ENCODE data around the gene PTBP1.
"Not testable (repeated sequence)": the region's sequence is repeated elsewhere in the genome, so short reads cannot be mapped to it uniquely, and the experiment has no call there.

Gene PTBP1

GRCh38 chr19:827710-828321 lies 30.6 kb downstream of the PTBP1 start, which contains the start of gene AZU1:
Gene AZU1 (plus strand): TSS chr19:827837. CDS start chr19:827847, 10 bp downstream.
- DNase-seq (ENCODE audit: low spot score), result no peak

- no peak for DNase-seq (ENCODE audit: low spot score)
Measured at GRCh38 chr19:829129-829758, 32.0 kb downstream of the PTBP1 start.

- DNase-seq (ENCODE audit: low spot score), result no peak
Measured at GRCh38 chr19:831407-832369, 34.4 kb downstream of the PTBP1 start.

- DNase-seq (ENCODE audit: low spot score), result no peak
Measured at GRCh38 chr19:834216-834615, 37.0 kb downstream of the PTBP1 start.

- no peak for DNase-seq (ENCODE audit: low spot score)
Measured at GRCh38 chr19:835210-835810, 38.1 kb downstream of the PTBP1 start.

GRCh38 chr19:840519-841206 lies 43.4 kb downstream of the PTBP1 start, which contains the start of gene PRTN3:
Gene PRTN3 (plus strand): TSS chr19:840999. CDS start chr19:841009, 10 bp downstream.
- DNase-seq (ENCODE audit: low spot score), result no peak

GRCh38 chr19:842802-843179 lies 45.5 kb downstream of the PTBP1 start:
- not testable (repeated sequence) for DNase-seq (ENCODE audit: low spot score)

GRCh38 chr19:843180-843835 lies 46.1 kb downstream of the PTBP1 start:
- DNase-seq (ENCODE audit: low spot score), result no peak

- no peak for DNase-seq (ENCODE audit: low spot score)
Measured at GRCh38 chr19:843836-844545, 46.7 kb downstream of the PTBP1 start.

GRCh38 chr19:844546-844971 lies 47.3 kb downstream of the PTBP1 start:
- DNase-seq (ENCODE audit: low spot score), result no peak

GRCh38 chr19:845707-846521 lies 48.7 kb downstream of the PTBP1 start:
- DNase-seq (ENCODE audit: low spot score), result no peak

GRCh38 chr19:848386-848921 lies 51.2 kb downstream of the PTBP1 start:
- no peak for DNase-seq (ENCODE audit: low spot score)

- DNase-seq (ENCODE audit: low spot score), result not testable (repeated sequence)
Measured at GRCh38 chr19:849195-849594, 51.9 kb downstream of the PTBP1 start.

GRCh38 chr19:850221-850978 lies 53.1 kb downstream of the PTBP1 start:
- peak; percentile 75 for DNase-seq (ENCODE audit: low spot score)

GRCh38 chr19:850979-851335 lies 53.7 kb downstream of the PTBP1 start:
- DNase-seq (ENCODE audit: low spot score), result no peak

- DNase-seq (ENCODE audit: low spot score), result no peak
Measured at GRCh38 chr19:852136-853013, 55.1 kb downstream of the PTBP1 start, which contains the start of gene ELANE. Gene ELANE (plus strand): TSS chr19:852303. CDS start chr19:852329, 26 bp downstream.

- DNase-seq (ENCODE audit: low spot score), result no peak
Measured at GRCh38 chr19:853014-853585, 55.8 kb downstream of the PTBP1 start.
